HEK293 (cell line): ENCODE measurements around the gene TMEM98.

Experiments used
- CTCF ChIA-PET: fragments of 350-600 bp; formaldehyde crosslinking; extraction: SDS; loops from one replicate; lab custom pipeline; 2021; ENCODE audit warnings: antibody characterized with exemption; lab: Yijun Ruan, JAX
- POLR2A ChIA-PET: fragments of 300-600 bp; formaldehyde crosslinking; extraction: SDS; loops from one replicate; lab custom pipeline; 2020; ENCODE audit warnings: antibody characterized with exemption, inconsistent platforms; lab: Yijun Ruan, JAX
- H3K27ac ChIP-seq: fragments of 200-500 bp; sonication (Bioruptor generic); 2 replicates; pipeline ENCODE4 v1.5.1; 2014; ENCODE audit warnings: low read depth, low read length, control low read depth, inconsistent platforms; ENCODE audit errors: extremely low read depth
- H3K36me3 ChIP-seq, 2 experiments: fragments of 200-500 bp in 1 of 2; sonication (Bioruptor generic) in 1 of 2; 1 replicate in 1 of 2; 2 replicates in 1 of 2; pipeline ENCODE4 v1.5.1; 2014 to 2017; ENCODE audit warnings: inconsistent platforms in 2 of 2, low read length in 2 of 2; ENCODE audit not compliant: control insufficient read depth in 2 of 2, insufficient read depth in 1 of 2
- H3K4me1 ChIP-seq: fragments of 200-500 bp; sonication (Bioruptor generic); 2 replicates; pipeline ENCODE4 v1.5.1; 2014; ENCODE audit warnings: mild to moderate bottlenecking, low read length, inconsistent platforms; ENCODE audit not compliant: control insufficient read depth, insufficient read depth
- H3K4me3 ChIP-seq: 2 replicates; pipeline ENCODE4 v1.5.1; 2011; ENCODE audit warnings: low read depth, mild to moderate bottlenecking, control low read depth, low read length, moderate library complexity
- H3K9me3 ChIP-seq: fragments of 200-500 bp; sonication (Bioruptor generic); 2 replicates; pipeline ENCODE4 v1.5.1; 2014; ENCODE audit warnings: low read depth, low read length, inconsistent platforms; ENCODE audit not compliant: control insufficient read depth, insufficient read depth
- BCL6B ChIP-seq: fragments of 450-650 bp; formaldehyde crosslinking; IDR thresholded peaks from 2 replicates; pipeline ENCODE4 v1.5.1; 2017; ENCODE audit warnings: missing biosample characterization, missing genetic modification characterization
- SP3 ChIP-seq: fragments of 450-650 bp; formaldehyde crosslinking; IDR thresholded peaks from 2 replicates; pipeline ENCODE4 v1.5.1; 2016; ENCODE audit warnings: missing biosample characterization, missing genetic modification characterization
- SP7 ChIP-seq: fragments of 450-650 bp; formaldehyde crosslinking; IDR thresholded peaks from 2 replicates; pipeline ENCODE4 v1.5.1; 2016; ENCODE audit warnings: missing biosample characterization, missing genetic modification characterization
- ZBTB8A ChIP-seq: fragments of 450-650 bp; formaldehyde crosslinking; IDR thresholded peaks from 2 replicates; pipeline ENCODE4 v1.5.1; 2016; ENCODE audit warnings: missing biosample characterization, missing genetic modification characterization
- ZEB2 ChIP-seq: fragments of 450-650 bp; formaldehyde crosslinking; IDR thresholded peaks from 2 replicates; pipeline ENCODE4 v1.5.1; 2016; ENCODE audit warnings: missing biosample characterization, missing genetic modification characterization
- ZNF169 ChIP-seq: fragments of 450-650 bp; formaldehyde crosslinking; IDR thresholded peaks from 2 replicates; pipeline ENCODE4 v1.5.1; 2016; ENCODE audit warnings: missing biosample characterization, missing genetic modification characterization
- ZNF184 ChIP-seq: fragments of 450-650 bp; IDR thresholded peaks from 2 replicates; pipeline ENCODE4 v1.5.1; 2018; ENCODE audit warnings: missing biosample characterization, mild to moderate bottlenecking, missing genetic modification characterization
- ZNF202 ChIP-seq: fragments of 450-650 bp; formaldehyde crosslinking; IDR thresholded peaks from 2 replicates; pipeline ENCODE4 v1.5.1; 2016; ENCODE audit warnings: missing biosample characterization, missing genetic modification characterization, borderline replicate concordance
- ZNF354C ChIP-seq: fragments of 450-650 bp; formaldehyde crosslinking; IDR thresholded peaks from 2 replicates; pipeline ENCODE4 v1.5.1; 2016; ENCODE audit warnings: missing biosample characterization, missing genetic modification characterization, low read depth, borderline replicate concordance
- ZNF423 ChIP-seq: fragments of 450-650 bp; formaldehyde crosslinking; IDR thresholded peaks from 2 replicates; pipeline ENCODE4 v1.5.1; 2016; ENCODE audit warnings: missing biosample characterization, missing genetic modification characterization
- ZNF48 ChIP-seq: fragments of 450-650 bp; formaldehyde crosslinking; IDR thresholded peaks from 2 replicates; pipeline ENCODE4 v1.5.1; 2016; ENCODE audit warnings: missing biosample characterization, missing genetic modification characterization
- ZNF585B ChIP-seq: fragments of 450-650 bp; formaldehyde crosslinking; IDR thresholded peaks from 2 replicates; pipeline ENCODE4 v1.5.1; 2016; ENCODE audit warnings: missing biosample characterization, missing genetic modification characterization
- ZNF621 ChIP-seq: fragments of 450-650 bp; formaldehyde crosslinking; IDR thresholded peaks from 2 replicates; pipeline ENCODE4 v1.5.1; 2017; ENCODE audit warnings: missing biosample characterization, missing genetic modification characterization
- ZNF677 ChIP-seq: fragments of 450-650 bp; IDR thresholded peaks from 2 replicates; pipeline ENCODE4 v1.5.0; 2018; ENCODE audit warnings: missing biosample characterization, mild to moderate bottlenecking, missing genetic modification characterization, moderate library complexity
- ZNF777 ChIP-seq: fragments of 450-650 bp; formaldehyde crosslinking; IDR thresholded peaks from 2 replicates; pipeline ENCODE4 v1.5.1; 2017; ENCODE audit warnings: missing biosample characterization, missing genetic modification characterization, borderline replicate concordance
- ZNF791 ChIP-seq: fragments of 450-650 bp; formaldehyde crosslinking; IDR thresholded peaks from 2 replicates; pipeline ENCODE4 v1.5.1; 2016; ENCODE audit warnings: missing biosample characterization, missing genetic modification characterization
- TF ChIP-seq, protein P1 (sequence below): fragments of 450-650 bp; formaldehyde crosslinking; IDR thresholded peaks from 2 replicates; pipeline ENCODE4 v1.5.1; 2016; ENCODE audit warnings: missing biosample characterization, missing genetic modification characterization, borderline replicate concordance
- TF ChIP-seq, protein P2 (sequence below): fragments of 450-650 bp; formaldehyde crosslinking; IDR thresholded peaks from 2 replicates; pipeline ENCODE4 v1.5.1; 2016; ENCODE audit warnings: missing biosample characterization, missing genetic modification characterization
- TF ChIP-seq, protein P3 (sequence below): fragments of 450-650 bp; formaldehyde crosslinking; optimal IDR thresholded peaks from 2 replicates; pipeline ENCODE3; 2016; ENCODE audit warnings: missing biosample characterization, mild to moderate bottlenecking, missing genetic modification characterization

Gene TMEM98

GRCh38 chr17:32988481-32989101 lies 60.6 kb downstream of the TMEM98 start:
- no peaks in the 10 kb centered on the region for H3K4me1 ChIP-seq
- H3K9me3 ChIP-seq, result no peaks in the 10 kb centered on the region
- ChIA-PET CTCF (interaction anchor here (0.9 kb wide), 1 partner anchor 10 kb away, joined by 3 read pairs; no protein-coding TSS in a partner anchor), POLR2A (no interaction called here)
- H3K4me3 ChIP-seq, result no peak overlapping the region
- no peaks in the 10 kb centered on the region for H3K36me3 ChIP-seq
- no peak overlapping the region for H3K27ac ChIP-seq
- no peak for TF ChIP-seq ZNF677
- no peak for TF ChIP-seq ZNF202 (tag by site-specific recombination)
- TF ChIP-seq, protein P1, sequence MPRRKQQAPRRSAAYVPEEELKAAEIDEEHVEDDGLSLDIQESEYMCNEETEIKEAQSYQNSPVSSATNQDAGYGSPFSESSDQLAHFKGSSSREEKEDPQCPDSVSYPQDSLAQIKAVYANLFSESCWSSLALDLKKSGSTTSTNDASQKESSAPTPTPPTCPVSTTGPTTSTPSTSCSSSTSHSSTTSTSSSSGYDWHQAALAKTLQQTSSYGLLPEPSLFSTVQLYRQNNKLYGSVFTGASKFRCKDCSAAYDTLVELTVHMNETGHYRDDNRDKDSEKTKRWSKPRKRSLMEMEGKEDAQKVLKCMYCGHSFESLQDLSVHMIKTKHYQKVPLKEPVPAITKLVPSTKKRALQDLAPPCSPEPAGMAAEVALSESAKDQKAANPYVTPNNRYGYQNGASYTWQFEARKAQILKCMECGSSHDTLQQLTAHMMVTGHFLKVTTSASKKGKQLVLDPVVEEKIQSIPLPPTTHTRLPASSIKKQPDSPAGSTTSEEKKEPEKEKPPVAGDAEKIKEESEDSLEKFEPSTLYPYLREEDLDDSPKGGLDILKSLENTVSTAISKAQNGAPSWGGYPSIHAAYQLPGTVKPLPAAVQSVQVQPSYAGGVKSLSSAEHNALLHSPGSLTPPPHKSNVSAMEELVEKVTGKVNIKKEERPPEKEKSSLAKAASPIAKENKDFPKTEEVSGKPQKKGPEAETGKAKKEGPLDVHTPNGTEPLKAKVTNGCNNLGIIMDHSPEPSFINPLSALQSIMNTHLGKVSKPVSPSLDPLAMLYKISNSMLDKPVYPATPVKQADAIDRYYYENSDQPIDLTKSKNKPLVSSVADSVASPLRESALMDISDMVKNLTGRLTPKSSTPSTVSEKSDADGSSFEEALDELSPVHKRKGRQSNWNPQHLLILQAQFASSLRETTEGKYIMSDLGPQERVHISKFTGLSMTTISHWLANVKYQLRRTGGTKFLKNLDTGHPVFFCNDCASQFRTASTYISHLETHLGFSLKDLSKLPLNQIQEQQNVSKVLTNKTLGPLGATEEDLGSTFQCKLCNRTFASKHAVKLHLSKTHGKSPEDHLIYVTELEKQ, result no peak
- no peak for TF ChIP-seq ZNF354C (tag by site-specific recombination)
- no peak for TF ChIP-seq ZNF777 (tag by site-specific recombination)
- TF ChIP-seq ZEB2 (tag by site-specific recombination), result no peak
- TF ChIP-seq, protein P2, sequence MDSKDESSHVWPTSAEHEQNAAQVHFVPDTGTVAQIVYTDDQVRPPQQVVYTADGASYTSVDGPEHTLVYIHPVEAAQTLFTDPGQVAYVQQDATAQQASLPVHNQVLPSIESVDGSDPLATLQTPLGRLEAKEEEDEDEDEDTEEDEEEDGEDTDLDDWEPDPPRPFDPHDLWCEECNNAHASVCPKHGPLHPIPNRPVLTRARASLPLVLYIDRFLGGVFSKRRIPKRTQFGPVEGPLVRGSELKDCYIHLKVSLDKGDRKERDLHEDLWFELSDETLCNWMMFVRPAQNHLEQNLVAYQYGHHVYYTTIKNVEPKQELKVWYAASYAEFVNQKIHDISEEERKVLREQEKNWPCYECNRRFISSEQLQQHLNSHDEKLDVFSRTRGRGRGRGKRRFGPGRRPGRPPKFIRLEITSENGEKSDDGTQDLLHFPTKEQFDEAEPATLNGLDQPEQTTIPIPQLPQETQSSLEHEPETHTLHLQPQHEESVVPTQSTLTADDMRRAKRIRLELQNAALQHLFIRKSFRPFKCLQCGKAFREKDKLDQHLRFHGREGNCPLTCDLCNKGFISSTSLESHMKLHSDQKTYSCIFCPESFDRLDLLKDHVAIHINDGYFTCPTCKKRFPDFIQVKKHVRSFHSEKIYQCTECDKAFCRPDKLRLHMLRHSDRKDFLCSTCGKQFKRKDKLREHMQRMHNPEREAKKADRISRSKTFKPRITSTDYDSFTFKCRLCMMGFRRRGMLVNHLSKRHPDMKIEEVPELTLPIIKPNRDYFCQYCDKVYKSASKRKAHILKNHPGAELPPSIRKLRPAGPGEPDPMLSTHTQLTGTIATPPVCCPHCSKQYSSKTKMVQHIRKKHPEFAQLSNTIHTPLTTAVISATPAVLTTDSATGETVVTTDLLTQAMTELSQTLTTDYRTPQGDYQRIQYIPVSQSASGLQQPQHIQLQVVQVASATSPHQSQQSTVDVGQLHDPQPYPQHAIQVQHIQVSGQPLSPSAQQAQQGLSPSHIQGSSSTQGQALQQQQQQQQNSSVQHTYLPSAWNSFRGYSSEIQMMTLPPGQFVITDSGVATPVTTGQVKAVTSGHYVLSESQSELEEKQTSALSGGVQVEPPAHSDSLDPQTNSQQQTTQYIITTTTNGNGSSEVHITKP (tag by site-specific recombination), result no peak
- no peak for TF ChIP-seq ZBTB8A (tag by site-specific recombination)
- no peak for TF ChIP-seq SP3
- TF ChIP-seq ZNF791 (tag by site-specific recombination), result no peak
- no peak for TF ChIP-seq SP7
- no peak for TF ChIP-seq ZNF585B (tag by site-specific recombination)
- no peak for TF ChIP-seq ZNF423
- no peak for TF ChIP-seq ZNF184 (tag by site-specific recombination)

DNA sequence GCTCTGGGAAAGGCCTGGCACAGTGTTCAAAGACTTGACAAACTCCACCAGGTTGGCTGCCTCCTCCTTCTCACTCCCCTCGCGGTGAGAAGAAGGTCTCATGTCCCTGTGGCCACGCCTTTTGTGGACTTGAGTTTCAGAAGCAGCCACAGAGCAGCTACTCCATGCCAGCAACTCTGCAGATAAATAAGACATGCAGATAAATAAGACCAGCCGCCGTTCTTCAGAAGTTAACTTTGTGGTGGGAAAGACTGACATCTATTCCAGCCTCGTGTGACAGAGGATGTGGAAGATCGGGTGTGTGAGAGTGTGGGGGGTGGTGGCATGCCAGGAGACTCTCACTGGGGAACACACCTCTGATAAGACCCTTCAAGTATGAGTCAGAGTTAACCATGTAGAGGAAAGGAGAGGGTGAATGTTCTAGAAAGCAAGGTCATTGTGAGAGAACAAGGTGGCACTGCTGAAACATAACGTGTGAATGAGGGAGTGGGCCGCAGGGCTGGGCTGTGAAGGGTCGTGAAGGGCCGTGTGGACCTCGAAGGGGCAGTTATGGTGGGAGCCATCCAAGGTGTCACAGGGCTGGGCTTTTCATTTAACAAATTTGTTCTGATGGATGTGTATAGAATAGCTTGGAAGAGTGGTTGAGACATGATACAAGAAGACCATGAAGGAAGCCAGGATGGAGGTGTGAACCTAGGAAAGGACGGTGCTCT lies 64.5 kb downstream of the TMEM98 start:
- no peaks in the 10 kb centered on the region for H3K36me3 ChIP-seq
- H3K27ac ChIP-seq, result no peak overlapping the region
- no peaks in the 10 kb centered on the region for H3K4me1 ChIP-seq
- POLR2A ChIA-PET, result no interaction called here
- no peaks in the 10 kb centered on the region for H3K9me3 ChIP-seq
- H3K4me3 ChIP-seq, result no peak overlapping the region
- CTCF ChIA-PET, result interaction anchor here (0.6 to 0.8 kb wide), 2 partner anchors 53 to 530 kb away, joined by 3 to 4 read pairs; no protein-coding TSS in a partner anchor
- TF ChIP-seq, protein P1, result no peak
- no peak for TF ChIP-seq ZNF677
- no peak for TF ChIP-seq ZNF169 (tag by site-specific recombination)
- TF ChIP-seq, protein P3, sequence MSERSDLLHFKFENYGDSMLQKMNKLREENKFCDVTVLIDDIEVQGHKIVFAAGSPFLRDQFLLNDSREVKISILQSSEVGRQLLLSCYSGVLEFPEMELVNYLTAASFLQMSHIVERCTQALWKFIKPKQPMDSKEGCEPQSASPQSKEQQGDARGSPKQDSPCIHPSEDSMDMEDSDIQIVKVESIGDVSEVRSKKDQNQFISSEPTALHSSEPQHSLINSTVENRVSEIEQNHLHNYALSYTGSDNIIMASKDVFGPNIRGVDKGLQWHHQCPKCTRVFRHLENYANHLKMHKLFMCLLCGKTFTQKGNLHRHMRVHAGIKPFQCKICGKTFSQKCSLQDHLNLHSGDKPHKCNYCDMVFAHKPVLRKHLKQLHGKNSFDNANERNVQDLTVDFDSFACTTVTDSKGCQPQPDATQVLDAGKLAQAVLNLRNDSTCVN, result no peak
- no peak for TF ChIP-seq BCL6B (tag by site-specific recombination)
- TF ChIP-seq ZNF621, result no peak
- TF ChIP-seq ZNF48 (tag by site-specific recombination), result no peak
